AG04449 (cell line): ENCODE results near the gene KCTD20.

Source experiments
- CTCF ChIA-PET: fragments of 350-600 bp; formaldehyde crosslinking; extraction: SDS; loops from one replicate; lab custom pipeline; 2021; ENCODE audit warnings: antibody characterized with exemption; lab: Yijun Ruan, JAX
- POLR2A ChIA-PET: fragments of 400-600, 350-600 bp; formaldehyde crosslinking; extraction: SDS; loops from one replicate; lab custom pipeline; 2020; ENCODE audit warnings: antibody characterized with exemption, inconsistent platforms; lab: Yijun Ruan, JAX
- DNase-seq: peaks from one replicate; pipeline ENCODE4 v3.0.0-alpha.2; 2010; ENCODE audit warnings: low read depth, low spot score
- H3K4me3 ChIP-seq: 2 replicates; pipeline ENCODE4 v1.5.1; 2011; ENCODE audit warnings: low read depth, mild to moderate bottlenecking, control low read depth, low read length
- TF ChIP-seq, protein P1 (sequence below): IDR thresholded peaks from one replicate; pipeline ENCODE4 v1.5.1; 2011; ENCODE audit warnings: mild to moderate bottlenecking, moderate library complexity, low read length, control low read depth, inconsistent platforms; ENCODE audit not compliant: insufficient read depth; ENCODE audit errors: missing control alignments

KCTD20 gene

DNA sequence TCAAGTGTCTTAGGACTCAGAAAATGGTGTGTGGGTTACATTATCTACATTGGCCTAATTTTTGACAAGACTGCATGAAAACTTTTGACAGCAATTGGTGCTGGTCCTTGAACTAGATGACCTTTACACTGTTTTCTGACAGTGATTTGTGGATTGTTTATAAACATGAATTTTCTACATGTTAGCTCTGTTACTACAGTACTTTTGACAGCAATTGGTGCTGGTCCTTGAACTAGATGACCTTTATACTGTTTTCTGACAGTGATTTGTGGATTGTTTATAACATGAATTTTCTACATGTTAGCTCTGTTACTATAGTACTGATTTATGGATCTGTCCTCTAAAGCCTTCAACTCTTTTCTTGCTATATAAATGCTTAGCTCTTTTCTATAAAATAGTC, 16.7 kb downstream of the KCTD20 start:
- ChIA-PET CTCF (interaction anchor here (0.5 to 2.6 kb wide), 4 partner anchors 9 to 20 kb away, joined by 3 to 11 read pairs (median 6); no protein-coding TSS in a partner anchor), POLR2A (no interaction called here)
- H3K4me3 ChIP-seq: no peak overlapping the region
- no peak for DNase-seq
- TF ChIP-seq, protein P1, sequence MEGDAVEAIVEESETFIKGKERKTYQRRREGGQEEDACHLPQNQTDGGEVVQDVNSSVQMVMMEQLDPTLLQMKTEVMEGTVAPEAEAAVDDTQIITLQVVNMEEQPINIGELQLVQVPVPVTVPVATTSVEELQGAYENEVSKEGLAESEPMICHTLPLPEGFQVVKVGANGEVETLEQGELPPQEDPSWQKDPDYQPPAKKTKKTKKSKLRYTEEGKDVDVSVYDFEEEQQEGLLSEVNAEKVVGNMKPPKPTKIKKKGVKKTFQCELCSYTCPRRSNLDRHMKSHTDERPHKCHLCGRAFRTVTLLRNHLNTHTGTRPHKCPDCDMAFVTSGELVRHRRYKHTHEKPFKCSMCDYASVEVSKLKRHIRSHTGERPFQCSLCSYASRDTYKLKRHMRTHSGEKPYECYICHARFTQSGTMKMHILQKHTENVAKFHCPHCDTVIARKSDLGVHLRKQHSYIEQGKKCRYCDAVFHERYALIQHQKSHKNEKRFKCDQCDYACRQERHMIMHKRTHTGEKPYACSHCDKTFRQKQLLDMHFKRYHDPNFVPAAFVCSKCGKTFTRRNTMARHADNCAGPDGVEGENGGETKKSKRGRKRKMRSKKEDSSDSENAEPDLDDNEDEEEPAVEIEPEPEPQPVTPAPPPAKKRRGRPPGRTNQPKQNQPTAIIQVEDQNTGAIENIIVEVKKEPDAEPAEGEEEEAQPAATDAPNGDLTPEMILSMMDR: no peak

DNA sequence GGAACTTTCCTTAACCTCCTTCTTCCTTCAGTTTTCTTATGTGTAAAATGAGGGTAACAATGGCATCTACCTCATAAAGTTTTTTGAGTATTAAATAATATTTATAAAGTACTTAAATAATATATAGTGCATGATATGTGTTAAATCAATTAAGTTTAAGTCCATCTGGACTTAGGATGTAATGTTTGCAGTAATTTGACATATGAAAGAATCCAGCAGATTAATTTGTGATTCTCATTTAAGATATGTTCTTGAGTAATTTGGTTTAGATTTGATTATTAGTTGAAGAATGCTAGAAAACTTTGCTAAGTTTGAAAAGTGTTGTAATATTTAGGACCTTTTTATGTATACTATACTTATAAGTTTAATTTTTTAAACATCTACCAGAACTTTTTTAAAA, 18.1 kb downstream of the KCTD20 start:
- DNase-seq: no peak
- CTCF ChIA-PET: interaction anchor here (2.6 kb wide), 1 partner anchor 9 kb away, joined by 11 read pairs; no protein-coding TSS in a partner anchor
- TF ChIP-seq, protein P1: no peak
- POLR2A ChIA-PET: no interaction called here
- no peak overlapping the region for H3K4me3 ChIP-seq

DNA sequence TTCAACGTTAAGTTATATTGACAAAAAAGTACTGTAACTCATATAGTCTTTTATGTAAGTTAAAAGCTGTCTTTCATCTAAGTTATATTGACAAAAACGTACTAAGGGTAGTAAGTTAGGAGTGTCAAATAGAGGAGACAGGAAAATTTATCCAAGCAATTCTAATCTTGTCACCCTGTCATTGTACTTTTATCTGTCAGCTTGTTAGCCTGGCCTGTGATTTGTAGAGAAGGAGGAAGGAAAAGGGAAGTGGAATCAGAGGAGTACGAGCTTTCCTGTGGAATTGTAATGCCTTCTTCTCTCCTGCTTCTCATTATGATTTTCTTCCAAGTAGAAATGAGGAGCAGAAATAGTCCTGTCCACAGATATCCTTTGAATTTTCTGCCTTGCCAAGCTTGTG, 18.8 kb downstream of the KCTD20 start:
- ChIA-PET POLR2A (interaction anchor here (0.7 kb wide), 1 partner anchor 38 kb away, joined by 3 read pairs; no protein-coding TSS in a partner anchor), CTCF (interaction anchor here (1.1 to 1.2 kb wide), 2 partner anchors 11 to 159 kb away, joined by 3 read pairs; no protein-coding TSS in a partner anchor)
- H3K4me3 ChIP-seq: no peak overlapping the region
- TF ChIP-seq, protein P1: no peak
- no peak for DNase-seq

DNA sequence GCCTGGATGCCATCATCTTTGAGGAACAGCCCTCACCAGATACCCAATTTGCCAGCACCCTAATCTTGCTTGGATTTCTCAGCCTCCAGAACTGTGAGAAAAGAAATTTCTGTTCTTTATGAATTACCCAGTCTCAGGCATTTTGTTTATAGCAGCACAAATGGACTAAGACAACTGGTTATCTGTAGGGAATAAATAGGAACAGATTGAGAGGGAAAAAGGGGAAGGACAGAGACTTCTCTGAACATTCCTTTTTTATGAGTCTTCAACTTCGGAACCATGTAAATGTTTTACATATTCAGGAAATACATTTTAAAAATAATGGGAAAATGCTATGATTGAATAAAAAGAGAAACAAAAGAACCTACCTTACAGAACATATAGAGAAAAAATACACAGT, 20.9 kb downstream of the KCTD20 start:
- H3K4me3 ChIP-seq: no peak overlapping the region
- TF ChIP-seq, protein P1: no peak
- POLR2A ChIA-PET: no interaction called here
- DNase-seq: no peak
- CTCF ChIA-PET: interaction anchor here (1.2 to 1.5 kb wide), 2 partner anchors 10 to 71 kb away, joined by 3 to 7 read pairs; no protein-coding TSS in a partner anchor

DNA sequence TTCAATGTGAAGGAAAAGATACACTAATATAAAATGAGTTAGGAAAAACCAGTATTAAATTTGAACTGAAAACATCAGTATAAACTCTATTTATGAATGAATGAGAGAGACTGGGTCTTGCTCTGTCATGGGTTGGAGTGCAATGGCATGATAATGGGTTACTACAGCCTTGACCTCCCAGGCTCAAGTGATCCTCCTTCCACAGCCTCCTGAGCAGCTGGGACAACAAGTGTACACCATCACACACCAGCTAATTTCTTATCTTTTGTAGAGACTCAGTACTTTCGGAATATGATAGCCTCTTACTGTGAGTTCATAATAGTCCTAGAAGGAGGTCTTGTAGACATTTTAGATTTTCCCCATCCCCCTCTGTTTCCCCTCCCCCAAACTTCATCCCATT, 21.4 kb downstream of the KCTD20 start:
- ChIA-PET CTCF (no interaction called here), POLR2A (no interaction called here)
- no peak for DNase-seq
- no peak overlapping the region for H3K4me3 ChIP-seq
- TF ChIP-seq, protein P1: no peak

DNA sequence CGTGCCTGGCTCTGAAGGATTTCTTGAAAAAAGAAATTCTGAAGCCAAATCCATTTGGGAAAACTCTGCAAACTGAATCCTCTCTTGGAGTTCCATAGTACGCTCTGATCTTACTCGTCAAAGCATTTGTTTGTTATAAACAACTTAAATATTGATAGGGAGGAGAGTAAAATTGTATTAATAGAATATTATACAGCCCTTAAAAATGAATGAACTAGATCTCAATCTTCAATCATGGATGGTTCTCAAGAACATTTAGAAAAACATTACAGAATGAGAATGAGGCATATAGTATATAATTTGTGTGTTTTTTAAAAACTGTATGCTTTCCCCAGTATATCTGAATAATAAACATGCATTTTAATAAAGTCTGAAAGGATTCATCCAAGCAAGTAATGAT, 24.8 kb downstream of the KCTD20 start:
- DNase-seq: no peak
- POLR2A ChIA-PET: no interaction called here
- CTCF ChIA-PET: no interaction called here
- TF ChIP-seq, protein P1: no peak
- no peak overlapping the region for H3K4me3 ChIP-seq
